Activated CD4-positive, alpha-beta T cell treated with anti-CD3 and anti-CD28 coated beads for 48 hours (primary cell): ENCODE results near the gene TCERG1L.
A peak's percentile ranks its signal among the peaks of the same experiment; 100 is the strongest.

Source experiments
- DNase-seq: peaks from one replicate; pipeline ENCODE4 v3.0.0-alpha.2; 2020

TCERG1L gene

GRCh38 chr10:131314148-131314547, 2.6 kb upstream of the TCERG1L start:
- no peak for DNase-seq

- no peak for DNase-seq
These were observed 1.9 kb upstream of the TCERG1L start for GRCh38 chr10:131313377-131313776.

- DNase-seq: peak; percentile 25
These were observed 936 bp upstream of the TCERG1L start for GRCh38 chr10:131312478-131312836.

GRCh38 chr10:131311402-131311660, 190 bp downstream of the TCERG1L start:
- no peak for DNase-seq

GRCh38 chr10:131310551-131311401, 745 bp downstream of the TCERG1L start:
- no peak for DNase-seq

- no peak for DNase-seq
These were observed 1.4 kb downstream of the TCERG1L start for GRCh38 chr10:131310142-131310541.

GRCh38 chr10:131300508-131300907, 11.0 kb downstream of the TCERG1L start:
- DNase-seq: no peak

- no peak for DNase-seq
These were observed 20.7 kb downstream of the TCERG1L start for GRCh38 chr10:131290781-131291180.

GRCh38 chr10:131288648-131289047, 22.9 kb downstream of the TCERG1L start:
- DNase-seq: no peak

GRCh38 chr10:131282961-131283360, 28.6 kb downstream of the TCERG1L start:
- no peak for DNase-seq

- DNase-seq: no peak
These were observed 31.4 kb downstream of the TCERG1L start for GRCh38 chr10:131280101-131280500.

- no peak for DNase-seq
These were observed 32.0 kb downstream of the TCERG1L start for GRCh38 chr10:131279516-131279915.

- no peak for DNase-seq
These were observed 33.6 kb downstream of the TCERG1L start for GRCh38 chr10:131277969-131278368.

- no peak for DNase-seq
These were observed 34.2 kb downstream of the TCERG1L start for GRCh38 chr10:131277278-131277677.

GRCh38 chr10:131275691-131276090, 35.8 kb downstream of the TCERG1L start:
- DNase-seq: no peak

GRCh38 chr10:131274883-131275282, 36.6 kb downstream of the TCERG1L start:
- no peak for DNase-seq

GRCh38 chr10:131274133-131274880, 37.2 kb downstream of the TCERG1L start:
- DNase-seq: no peak

- DNase-seq: no peak
These were observed 38.0 kb downstream of the TCERG1L start for GRCh38 chr10:131273476-131273875.

GRCh38 chr10:131272897-131273451, 38.5 kb downstream of the TCERG1L start:
- no peak for DNase-seq

GRCh38 chr10:131271966-131272365, 39.6 kb downstream of the TCERG1L start:
- DNase-seq: no peak

GRCh38 chr10:131271195-131271880, 40.2 kb downstream of the TCERG1L start:
- no peak for DNase-seq

- DNase-seq: no peak
These were observed 40.9 kb downstream of the TCERG1L start for GRCh38 chr10:131270461-131271190.
